LNCaP clone FGC (cell line): Measurements from ENCODE around the gene RAMP1.
A peak's percentile ranks its signal among the peaks of the same experiment; 100 is the strongest.

Experiments used
- DNase-seq: peaks from one replicate; pipeline ENCODE4 v3.0.0-alpha.2; 2011; ENCODE audit warnings: low read depth
- H3K4me3 ChIP-seq: 2 replicates; pipeline ENCODE4 v1.5.1; 2011; ENCODE audit warnings: mild to moderate bottlenecking, low read depth, low read length, control low read depth
- CTCF ChIP-seq: IDR thresholded peaks from 2 replicates; pipeline ENCODE4 v1.5.1; 2012; ENCODE audit warnings: mild to moderate bottlenecking; ENCODE audit not compliant: control insufficient read depth, insufficient read depth; ENCODE audit errors: extremely low read depth

RAMP1 gene

GRCh38 chr2:237919593-237919992 is 60.2 kb downstream of the RAMP1 start:
- no peak overlapping the region for H3K4me3 ChIP-seq
- DNase-seq: no peak
- TF ChIP-seq CTCF: no peak

- H3K4me3 ChIP-seq: no peak overlapping the region
- no peak for TF ChIP-seq CTCF
- DNase-seq: no peak
These were observed 61.2 kb downstream of the RAMP1 start for GRCh38 chr2:237920673-237921072.

GRCh38 chr2:237921967-237922492 is 62.6 kb downstream of the RAMP1 start:
- H3K4me3 ChIP-seq: no peak overlapping the region
- TF ChIP-seq CTCF: no peak
- DNase-seq: no peak

GRCh38 chr2:237922641-237923361 is 63.4 kb downstream of the RAMP1 start:
- no peak for DNase-seq
- no peak for TF ChIP-seq CTCF
- no peak overlapping the region for H3K4me3 ChIP-seq

GRCh38 chr2:237923481-237924163 is 64.2 kb downstream of the RAMP1 start:
- H3K4me3 ChIP-seq: no peak overlapping the region
- DNase-seq: no peak
- TF ChIP-seq CTCF: peak; percentile 53

GRCh38 chr2:237924164-237924534 is 64.7 kb downstream of the RAMP1 start:
- DNase-seq: no peak
- H3K4me3 ChIP-seq: no peak overlapping the region
- TF ChIP-seq CTCF: no peak

- DNase-seq: no peak
- no peak overlapping the region for H3K4me3 ChIP-seq
- TF ChIP-seq CTCF: no peak
These were observed 67.7 kb downstream of the RAMP1 start for GRCh38 chr2:237927135-237927534.
